PC-9 (cell line): Measurements from ENCODE around the gene UCMA. TPM values are rescaled to one million over a fixed set of nuclear protein-coding genes. Genes with fewer than 3 reads are reported as not detected.

ENCODE experiments used
- BruUV-seq: library from RNA; stranded (reverse); fragments of 400-500 nt; replicated peaks from 2 replicates; lab custom pipeline; 2021; lab: Mats Ljungman, UMichigan
- CTCF ChIA-PET: fragments of 300-600 bp; sonication (Branson Sonifier 250); formaldehyde crosslinking; loops from one replicate; lab custom pipeline; 2022; ENCODE audit warnings: antibody characterized with exemption; lab: Charles Lee
- POLR2A ChIA-PET: fragments of 300-600 bp; sonication (Branson Sonifier 250); formaldehyde crosslinking; loops from one replicate; lab custom pipeline; 2022; ENCODE audit warnings: antibody characterized with exemption; ENCODE audit not compliant: unreplicated experiment; lab: Charles Lee
- DNase-seq, 2 experiments: peaks; one replicate each; pipeline versions ENCODE4 v3.0.0 to v3.0.0-alpha.2; 2015 to 2022; ENCODE audit warnings: mixed read lengths in 1 of 2
- H2AFZ ChIP-seq: fragments of 200-600 bp; sonication (generic); 2 replicates; pipeline ENCODE4 v1.8.1; 2017; ENCODE audit warnings: antibody characterized with exemption
- H3F3A ChIP-seq: fragments of 200-600 bp; sonication (generic); 2 replicates; pipeline ENCODE4 v1.8.1; 2017; ENCODE audit warnings: antibody characterized with exemption, mild to moderate bottlenecking, low read depth; ENCODE audit not compliant: insufficient read depth
- H3K27ac ChIP-seq: fragments of 200-600 bp; sonication (generic); 2 replicates; pipeline ENCODE4 v1.6.1; 2016; ENCODE audit warnings: mixed run types
- H3K27me3 ChIP-seq: fragments of 200-600 bp; sonication (generic); 2 replicates; pipeline ENCODE4 v1.6.1; 2016; ENCODE audit warnings: low read depth, mixed run types; ENCODE audit not compliant: insufficient read depth
- H3K36me3 ChIP-seq: fragments of 200-600 bp; sonication (generic); 2 replicates; pipeline ENCODE4 v1.6.1; 2016; ENCODE audit warnings: low read depth, mixed run types
- H3K4me1 ChIP-seq: fragments of 200-600 bp; sonication (generic); replicated peaks from 2 replicates; pipeline ENCODE4 v1.6.1; 2016; ENCODE audit warnings: mixed run types; ENCODE audit not compliant: insufficient read depth
- H3K4me2 ChIP-seq: fragments of 200-600 bp; sonication (generic); 2 replicates; pipeline ENCODE4 v1.6.1; 2017; ENCODE audit warnings: mixed run types
- H3K4me3 ChIP-seq: fragments of 200-600 bp; sonication (generic); 2 replicates; pipeline ENCODE4 v1.6.1; 2016; ENCODE audit warnings: mixed run types
- H3K79me2 ChIP-seq: fragments of 200-600 bp; sonication (generic); 2 replicates; pipeline ENCODE4 v1.6.1; 2017; ENCODE audit warnings: low read depth, mixed run types
- H3K9me2 ChIP-seq: fragments of 200-600 bp; sonication (generic); 2 replicates; pipeline ENCODE4 v1.8.1; 2017; ENCODE audit warnings: mild to moderate bottlenecking; ENCODE audit not compliant: insufficient read depth
- H3K9me3 ChIP-seq: fragments of 200-600 bp; sonication (generic); 2 replicates; pipeline ENCODE4 v1.8.1; 2016; ENCODE audit warnings: low read depth; ENCODE audit not compliant: insufficient read depth
- H4K20me1 ChIP-seq: fragments of 200-600 bp; sonication (generic); 2 replicates; pipeline ENCODE4 v1.8.1; 2017; ENCODE audit not compliant: insufficient read depth
- CTCF ChIP-seq: fragments of 200-600 bp; sonication (generic); conservative IDR thresholded peaks from 2 replicates; pipeline ENCODE4 v1.6.1; 2017; ENCODE audit warnings: mixed run types, antibody characterized with exemption, mild to moderate bottlenecking, moderate library complexity
- EZH2 ChIP-seq: fragments of 200-600 bp; sonication (generic); IDR thresholded peaks from 2 replicates; pipeline ENCODE4 v1.8.0; 2017; ENCODE audit warnings: antibody characterized with exemption, low read depth
- intact Hi-C: fragments of 100-400 bp; cut with micrococcal nuclease; formaldehyde crosslinking; loops from one replicate; pipeline ENCODE4 v1.10.0; 2022; ENCODE audit not compliant: unreplicated experiment
- total RNA-seq: library from RNA; stranded (reverse); gene quantifications from 2 replicates; pipeline ENCODE4 v1.2.3, GENCODE V29; 2021

The UCMA gene
- total RNA-seq, 1 experiment from 2014 or later = not detected

- Histone ChIP-seq H3K4me1 (no peaks in the 10 kb centered on the region), H3K79me2 (no peaks in the 10 kb centered on the region), H3K4me2 (no peak overlapping the region), H3K4me3 (no peak overlapping the region), H3K27ac (no peak overlapping the region), H3K9me3 (no peaks in the 10 kb centered on the region), H3K27me3 (no peaks in the 10 kb centered on the region), H3F3A (no peaks in the 10 kb centered on the region), H2AFZ (no peak overlapping the region), H3K36me3 (no peaks in the 10 kb centered on the region), H3K9me2 (no peaks in the 10 kb centered on the region), H4K20me1 (no peaks in the 10 kb centered on the region)
- no peak for DNase-seq
- ChIA-PET CTCF (no interaction called here), POLR2A (no interaction called here)
- no TSS peak for BruUV-seq
- intact Hi-C loops = no loop called here
- no peak for TF ChIP-seq EZH2
- no peak for TF ChIP-seq CTCF
Measured at GRCh38 chr10:13182424-13182823, 51.8 kb downstream of the UCMA start.

- Histone ChIP-seq H3K79me2 (no peaks in the 10 kb centered on the region), H3K36me3 (no peaks in the 10 kb centered on the region), H3K27ac (no peak overlapping the region), H3F3A (no peaks in the 10 kb centered on the region), H3K4me1 (no peaks in the 10 kb centered on the region), H2AFZ (no peak overlapping the region), H3K27me3 (no peaks in the 10 kb centered on the region), H3K4me2 (no peak overlapping the region), H3K9me3 (no peaks in the 10 kb centered on the region), H3K9me2 (no peaks in the 10 kb centered on the region), H3K4me3 (no peak overlapping the region), H4K20me1 (no peaks in the 10 kb centered on the region)
- CTCF ChIA-PET = interaction anchor here (0.7 kb wide), 1 partner anchor 1688 kb away, joined by 3 read pairs; no protein-coding TSS in a partner anchor
- no TSS peak for BruUV-seq
- DNase-seq = no peak
- POLR2A ChIA-PET = no interaction called here
- no peak for TF ChIP-seq EZH2
- TF ChIP-seq CTCF = no peak
- intact Hi-C loops = no loop called here
Measured at GRCh38 chr10:13180788-13181187, 53.4 kb downstream of the UCMA start.

- Histone ChIP-seq H3K4me1 (no peaks in the 10 kb centered on the region), H2AFZ (no peak overlapping the region), H3K4me2 (no peak overlapping the region), H3K27me3 (no peaks in the 10 kb centered on the region), H3F3A (no peaks in the 10 kb centered on the region), H3K79me2 (no peaks in the 10 kb centered on the region), H3K9me2 (no peaks in the 10 kb centered on the region), H3K27ac (no peak overlapping the region), H4K20me1 (no peaks in the 10 kb centered on the region), H3K9me3 (no peaks in the 10 kb centered on the region), H3K36me3 (no peaks in the 10 kb centered on the region), H3K4me3 (no peak overlapping the region)
- BruUV-seq = no TSS peak
- DNase-seq = no peak
- intact Hi-C loops = no loop called here
- ChIA-PET CTCF (no interaction called here), POLR2A (no interaction called here)
- no peak for TF ChIP-seq EZH2
- no peak for TF ChIP-seq CTCF
Measured at GRCh38 chr10:13173616-13174015, 60.6 kb downstream of the UCMA start.

Other genes starting within 250 kb of the UCMA start
- 0.13 TPM in 1 of 2 replicates, not detected in the other for gene CCDC3, start 232.7 kb downstream of the UCMA start, total RNA-seq
- 26.6 and 26.8 TPM in 2 replicates for gene OPTN, start 134.2 kb downstream of the UCMA start, total RNA-seq
- 20.9 and 24.5 TPM in 2 replicates for gene MCM10, start 72.8 kb downstream of the UCMA start, total RNA-seq
- gene PHYH, start 65.7 kb upstream of the UCMA start, total RNA-seq = 15.3 and 16.5 TPM in 2 replicates
- gene SEPHS1, start 113.9 kb upstream of the UCMA start, total RNA-seq = 49.9 and 63.0 TPM in 2 replicates